Measurements from ENCODE around the gene TBATA.

- TF ChIP-seq, protein P1, sequence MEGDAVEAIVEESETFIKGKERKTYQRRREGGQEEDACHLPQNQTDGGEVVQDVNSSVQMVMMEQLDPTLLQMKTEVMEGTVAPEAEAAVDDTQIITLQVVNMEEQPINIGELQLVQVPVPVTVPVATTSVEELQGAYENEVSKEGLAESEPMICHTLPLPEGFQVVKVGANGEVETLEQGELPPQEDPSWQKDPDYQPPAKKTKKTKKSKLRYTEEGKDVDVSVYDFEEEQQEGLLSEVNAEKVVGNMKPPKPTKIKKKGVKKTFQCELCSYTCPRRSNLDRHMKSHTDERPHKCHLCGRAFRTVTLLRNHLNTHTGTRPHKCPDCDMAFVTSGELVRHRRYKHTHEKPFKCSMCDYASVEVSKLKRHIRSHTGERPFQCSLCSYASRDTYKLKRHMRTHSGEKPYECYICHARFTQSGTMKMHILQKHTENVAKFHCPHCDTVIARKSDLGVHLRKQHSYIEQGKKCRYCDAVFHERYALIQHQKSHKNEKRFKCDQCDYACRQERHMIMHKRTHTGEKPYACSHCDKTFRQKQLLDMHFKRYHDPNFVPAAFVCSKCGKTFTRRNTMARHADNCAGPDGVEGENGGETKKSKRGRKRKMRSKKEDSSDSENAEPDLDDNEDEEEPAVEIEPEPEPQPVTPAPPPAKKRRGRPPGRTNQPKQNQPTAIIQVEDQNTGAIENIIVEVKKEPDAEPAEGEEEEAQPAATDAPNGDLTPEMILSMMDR (IDR thresholded peaks at IDR 0.05): no peak
- no peak for TF ChIP-seq POLR2A (IDR thresholded peaks at IDR 0.05)
Observed at GRCh38 chr10:70778267-70778924, 6.8 kb downstream of the TBATA start.

All from right lobe of liver (tissue), 4 donors.